GM10847 (cell line): ENCODE results near the gene OR8B8.

Source experiments
- POLR2A ChIP-seq: IDR thresholded peaks from 2 replicates; pipeline ENCODE4 v1.6.1; 2011; ENCODE audit not compliant: insufficient read length; ENCODE audit errors: extremely low read depth

The OR8B8 gene

DNA sequence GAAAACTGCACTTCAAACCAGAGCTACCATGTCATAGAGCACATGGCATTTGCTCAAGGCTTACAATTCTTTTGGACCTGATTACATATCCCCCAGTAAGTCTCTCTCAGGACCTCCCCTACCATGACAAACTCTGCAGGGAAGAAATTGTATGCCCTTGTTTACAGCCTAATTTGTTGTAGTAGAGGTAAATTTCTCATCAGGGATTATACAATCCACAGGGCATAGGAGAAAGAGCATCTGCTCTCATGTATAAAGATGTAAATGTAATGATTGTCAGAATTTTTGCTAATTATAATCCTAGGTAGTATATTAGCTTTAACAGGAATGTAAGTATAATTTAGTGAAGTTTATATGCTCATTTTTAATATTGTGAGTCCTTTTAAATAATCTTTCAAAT, 46.6 kb downstream of the OR8B8 start, which contains the start of gene OR8B3:
TSS of gene OR8B3 (minus strand) at position 101 of the 400 bp plus-strand sequence. CDS start 1,673 bp downstream, outside the sequence.
- no peak for TF ChIP-seq POLR2A

DNA sequence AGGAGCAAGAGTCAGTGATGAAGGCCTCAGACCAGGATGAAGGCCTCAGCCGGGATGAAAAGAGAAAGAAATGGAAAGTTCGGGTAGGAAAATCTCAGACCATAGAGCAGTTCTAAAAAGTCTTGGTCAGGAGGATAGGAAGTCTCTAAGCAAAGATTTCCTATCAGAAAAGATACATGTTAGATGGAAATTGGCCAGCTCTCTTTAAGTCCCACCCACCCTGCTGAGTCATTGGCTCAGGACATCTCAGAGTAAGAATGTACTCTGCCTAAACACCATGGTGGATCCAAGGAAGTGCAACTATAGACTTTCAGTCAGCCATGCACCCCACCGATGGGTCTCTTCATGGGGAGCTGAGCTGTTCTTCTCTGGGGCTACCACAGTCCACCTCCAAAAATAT, 51.1 kb downstream of the OR8B8 start:
- no peak for TF ChIP-seq POLR2A
